ENCODE data around the gene MIB2. TPM values are rescaled to one million over a fixed set of nuclear protein-coding genes. Genes with fewer than 3 reads are reported as not detected.
A peak's percentile ranks its signal among the peaks of the same experiment; 100 is the strongest.

MIB2 gene
- total and polyA plus RNA-seq, 10 of the 15 experiments (the other 5 are each of a cell fraction or from before 2014, with no cell fraction given): 0.42 to 26.8 (median 10.9) TPM; not detected in 1

DNA sequence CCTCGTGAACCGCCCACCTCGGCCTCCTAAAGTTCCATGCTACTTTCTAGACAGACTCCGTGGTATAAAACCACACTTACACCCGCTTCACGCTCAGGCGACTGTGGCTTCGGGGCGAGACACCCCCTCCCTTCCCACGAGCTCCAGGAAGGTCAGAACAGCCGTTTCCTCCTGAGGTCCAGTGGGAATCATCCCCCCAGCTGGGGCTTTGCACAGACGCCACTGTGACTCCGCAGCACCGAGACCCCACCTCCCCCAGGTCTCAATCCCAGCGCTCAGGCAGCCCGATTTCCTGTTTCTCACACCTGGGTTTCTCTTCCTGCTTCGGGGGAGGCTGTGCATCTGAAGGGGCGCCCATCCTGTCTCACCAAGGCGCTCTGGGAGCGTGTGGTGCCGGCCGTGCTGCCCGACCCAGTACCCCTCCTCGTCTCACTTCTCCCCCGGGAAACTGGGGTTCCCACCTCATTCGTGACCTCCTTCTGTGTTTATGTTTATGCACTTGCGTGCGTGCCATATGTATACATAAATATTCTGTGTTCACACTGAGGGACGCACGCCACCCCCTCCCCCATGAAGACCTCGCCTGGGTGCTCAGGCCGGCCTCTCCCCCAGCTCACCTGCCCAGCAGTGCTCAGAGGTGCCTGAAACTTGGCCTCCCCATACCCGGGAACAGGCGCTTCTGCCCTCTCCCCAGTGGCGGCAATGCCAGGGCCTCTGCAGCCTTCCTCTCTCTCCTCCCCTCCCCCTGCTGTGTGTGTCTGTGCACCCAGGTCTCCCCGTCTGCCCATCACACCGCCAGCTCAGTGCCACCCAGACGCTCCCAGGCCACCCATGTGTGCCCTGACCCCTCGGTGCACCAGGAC is 62.6 kb downstream of the MIB2 start:
- Histone ChIP-seq H3K27ac (ENCODE audit: control insufficient read depth, insufficient read depth) (peak overlapping the region; percentile 94), H3K27me3 (replicated peaks in 1 of 2; ENCODE audit: control insufficient read depth in 2 of 2, insufficient read depth in 2 of 2, low read length in 1 of 2) (no peaks in the 10 kb centered on the region), H4K20me1 (ENCODE audit: control insufficient read depth, insufficient read depth) (no peaks in the 10 kb centered on the region), H2AFZ (ENCODE audit: control insufficient read depth, low read depth, low read length) (peak overlapping the region; percentile 60), H3K4me3 (peak overlapping the region; percentile 55; the same call in 1 of the 2 replicates), H3K9me3 (replicated peaks; ENCODE audit: control insufficient read depth, insufficient read depth, low read length) (no peaks in the 10 kb centered on the region), H3K79me2 (ENCODE audit: control insufficient read depth, insufficient read depth, low read length) (peaks cover 13% of the 10 kb centered on the region), H3K36me3 (ENCODE audit: control insufficient read depth in 2 of 2, insufficient read depth in 2 of 2, low read length in 1 of 2) (peaks cover 0 to 3% of the 10 kb centered on the region in 2 experiments; a peak in 1 of 4 replicates), H3K4me1 (ENCODE audit: control insufficient read depth, insufficient read depth, low read length) (peaks cover 24% of the 10 kb centered on the region), H3K4me2 (ENCODE audit: control insufficient read depth, insufficient read depth) (peak overlapping the region; percentile 81), H3K9ac (ENCODE audit: control insufficient read depth, insufficient read depth, low read length) (peak overlapping the region; percentile 56)
- in situ Hi-C loops (cut with MboI) (no loop called here), intact Hi-C loops (cut with micrococcal nuclease; ENCODE audit: unreplicated experiment) (no loop called here)
- DNase-seq (ENCODE audit: low read depth, low spot score): peak; percentile 86
- BruUV-seq (replicated peaks): no TSS peak
- POLR2A ChIA-PET: interaction anchor here (0.7 to 1.4 kb wide), 6 partner anchors 12 to 214 kb away, joined by 3 to 6 read pairs (median 4); no protein-coding TSS in a partner anchor
- WGBS (ENCODE audit: insufficient coverage, insufficient replicate concordance, low lambda C conversion rate, missing lambda C conversion rate): 2% methylated on average over 38 of the region's 39 CpGs
- SMC1A ChIA-PET (ENCODE audit: uncharacterized antibody, unreplicated experiment): interaction anchor here (0.8 to 2.2 kb wide), 2 partner anchors 8 to 214 kb away, joined by 4 to 10 read pairs; no protein-coding TSS in a partner anchor
- RAD21 ChIA-PET (ENCODE audit: unreplicated experiment): interaction anchor here (0.6 to 2.0 kb wide), 7 partner anchors 9 to 340 kb away, joined by 3 to 8 read pairs (median 3); partner anchors contain the start of gene MIB2
- FAIRE-seq: peak; percentile 54
- CTCF ChIA-PET: interaction anchor here (0.6 to 2.4 kb wide), 10 partner anchors 9 to 231 kb away, joined by 3 to 13 read pairs (median 4); partner anchors contain the start of gene CDK11A
- peak; percentile 75 for ATAC-seq
- TF ChIP-seq TARDBP (IDR thresholded peaks at IDR 0.05; ENCODE audit: borderline replicate concordance) (no peak), RB1 (IDR thresholded peaks at IDR 0.05; ENCODE audit: borderline replicate concordance) (0 out of 2 replicates have a peak, but pooled peaks have one; percentile 25), ESRRA (IDR thresholded peaks at IDR 0.05; ENCODE audit: low read length) (no peak), ASH2L (IDR thresholded peaks at IDR 0.05; ENCODE audit: borderline replicate concordance, low read depth) (0 out of 2 replicates have a peak, but pooled peaks have one; percentile 59), WRNIP1 (IDR thresholded peaks at IDR 0.05; ENCODE audit: borderline replicate concordance, low read depth, low read length) (no peak), RELA (IDR thresholded peaks at IDR 0.05; ENCODE audit: borderline replicate concordance, partially characterized antibody) (no peak), SMAD5 (IDR thresholded peaks at IDR 0.05; ENCODE audit: low read depth) (no peak), TBL1XR1 (IDR thresholded peaks at IDR 0.05; ENCODE audit: low read depth, low read length) (no peak), CHD2 (IDR thresholded peaks at IDR 0.05; ENCODE audit: borderline replicate concordance, low read depth, low read length) (peak; percentile 83), RAD21 (IDR thresholded peaks at IDR 0.05; ENCODE audit: insufficient read depth, low read depth, low read length) (no peak), TCF12 (IDR thresholded peaks at IDR 0.05; ENCODE audit: low read depth, low read length) (peak; percentile 89), TAF1 (IDR thresholded peaks at IDR 0.05; ENCODE audit: borderline replicate concordance, low read depth, low read length) (no peak), RAD51 (IDR thresholded peaks at IDR 0.05) (no peak), CBFB (IDR thresholded peaks at IDR 0.05; ENCODE audit: low read depth) (peak; percentile 38; the same call in 1 of the 2 replicates), BHLHE40 (IDR thresholded peaks at IDR 0.05; ENCODE audit: borderline replicate concordance in 1 of 2, low read depth in 2 of 2, low read length in 1 of 2) (peak; percentile 63 to 74), GABPA (IDR thresholded peaks at IDR 0.05; ENCODE audit: low read depth) (0 out of 2 replicates have a peak, but pooled peaks have one; percentile 50), POLR2AphosphoS5 (IDR thresholded peaks at IDR 0.05; ENCODE audit: low read length) (peak; percentile 72), JUND (IDR thresholded peaks at IDR 0.05; ENCODE audit: low read depth, low read length) (no peak), BACH1 (IDR thresholded peaks at IDR 0.05; ENCODE audit: borderline replicate concordance) (no peak; the same call in 1 of the 2 replicates), ATF2 (IDR thresholded peaks at IDR 0.05; ENCODE audit: low read length) (peak; percentile 77; the same call in 1 of the 2 replicates)
- TF ChIP-seq, protein P1, sequence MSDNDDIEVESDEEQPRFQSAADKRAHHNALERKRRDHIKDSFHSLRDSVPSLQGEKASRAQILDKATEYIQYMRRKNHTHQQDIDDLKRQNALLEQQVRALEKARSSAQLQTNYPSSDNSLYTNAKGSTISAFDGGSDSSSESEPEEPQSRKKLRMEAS (IDR thresholded peaks at IDR 0.05; ENCODE audit: low read depth, low read length): peak; percentile 64
